Measurements from ENCODE around the gene POLRMT.
"Not testable (repeated sequence)": the region's sequence is repeated elsewhere in the genome, so short reads cannot be mapped to it uniquely, and the experiment has no call there.

POLRMT gene

GRCh38 chr19:588093-588740 is 45.1 kb downstream of the POLRMT start:
- H3K9me3 Mint-ChIP-seq = no peaks in the 10 kb centered on the region
- H3K36me3 Mint-ChIP-seq (ENCODE audit: low read depth) = peaks cover 7% of the 10 kb centered on the region
- peaks cover 74% of the 10 kb centered on the region for H3K27me3 Mint-ChIP-seq
- no peak overlapping the region for H3K4me3 Mint-ChIP-seq
- peaks cover 11% of the 10 kb centered on the region for H3K4me1 Mint-ChIP-seq (ENCODE audit: low read depth)
- H3K27ac Mint-ChIP-seq = no peak overlapping the region
- intact Hi-C loops (cut with micrococcal nuclease) = loop anchor here (5.0 kb wide), 1 partner anchor 144 kb away; no protein-coding TSS in a partner anchor

GRCh38 chr19:585551-586110 is 47.7 kb downstream of the POLRMT start:
- H3K4me1 Mint-ChIP-seq (ENCODE audit: low read depth) = peaks cover 11% of the 10 kb centered on the region
- no peak overlapping the region for H3K4me3 Mint-ChIP-seq
- no peak overlapping the region for H3K27ac Mint-ChIP-seq
- H3K36me3 Mint-ChIP-seq (ENCODE audit: low read depth) = peaks cover 31% of the 10 kb centered on the region
- intact Hi-C loops (cut with micrococcal nuclease) = loop anchor here (5.0 kb wide), 1 partner anchor 147 kb away; no protein-coding TSS in a partner anchor
- H3K27me3 Mint-ChIP-seq = peaks cover 50% of the 10 kb centered on the region
- H3K9me3 Mint-ChIP-seq = no peaks in the 10 kb centered on the region

DNA sequence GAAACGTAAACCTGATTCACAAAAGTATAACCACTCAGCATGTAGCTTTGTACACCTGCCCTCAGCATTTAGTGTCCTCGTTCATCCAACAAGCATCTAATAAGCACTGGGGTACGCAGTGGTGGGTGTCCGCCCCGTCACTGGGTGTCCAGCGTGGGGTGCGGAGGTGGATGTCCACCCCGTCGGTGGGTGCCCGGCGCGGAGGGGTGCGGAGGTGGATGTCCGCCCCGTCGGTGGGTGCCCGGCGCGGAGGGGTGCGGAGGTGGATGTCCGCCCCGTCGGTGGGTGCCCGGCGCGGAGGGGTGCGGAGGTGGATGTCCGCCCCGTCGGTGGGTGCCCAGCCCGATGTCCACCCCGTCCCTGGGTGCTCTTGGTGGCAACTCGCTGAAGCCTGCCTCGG is 48.2 kb downstream of the POLRMT start:
- H3K27ac Mint-ChIP-seq, H3K4me3 Mint-ChIP-seq, H3K9me3 Mint-ChIP-seq: not testable (repeated sequence)
- peaks cover 45% of the 10 kb centered on the region for H3K27me3 Mint-ChIP-seq
- peaks cover 11% of the 10 kb centered on the region for H3K4me1 Mint-ChIP-seq (ENCODE audit: low read depth)
- intact Hi-C loops (cut with micrococcal nuclease) = loop anchor here (5.0 kb wide), 1 partner anchor 147 kb away; no protein-coding TSS in a partner anchor
- peaks cover 36% of the 10 kb centered on the region for H3K36me3 Mint-ChIP-seq (ENCODE audit: low read depth)

- intact Hi-C loops (cut with micrococcal nuclease) = loop anchor here (5.0 kb wide), 1 partner anchor 148 kb away; no protein-coding TSS in a partner anchor
- H3K27ac Mint-ChIP-seq = no peak overlapping the region
- no peak overlapping the region for H3K4me3 Mint-ChIP-seq
- peaks cover 45% of the 10 kb centered on the region for H3K27me3 Mint-ChIP-seq
- H3K9me3 Mint-ChIP-seq = no peaks in the 10 kb centered on the region
- peaks cover 11% of the 10 kb centered on the region for H3K4me1 Mint-ChIP-seq (ENCODE audit: low read depth)
- peaks cover 43% of the 10 kb centered on the region for H3K36me3 Mint-ChIP-seq (ENCODE audit: low read depth)
Observed at GRCh38 chr19:584240-585001, 48.9 kb downstream of the POLRMT start.

DNA sequence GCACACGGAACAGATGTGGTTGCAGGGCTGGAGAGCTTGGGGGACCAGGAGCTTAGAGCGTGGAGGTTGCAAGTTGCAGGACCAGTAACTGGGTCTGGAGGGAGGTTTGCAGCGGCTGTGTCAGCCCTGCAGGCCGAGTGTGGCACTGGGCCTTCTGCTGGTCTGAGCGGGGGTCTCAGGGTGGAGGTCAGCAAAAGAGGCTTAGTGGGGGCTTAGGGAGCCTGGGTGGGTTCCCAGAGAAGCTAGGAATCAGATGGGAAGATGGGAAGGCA is 49.4 kb downstream of the POLRMT start:
- Mint-ChIP-seq H3K36me3 (ENCODE audit: low read depth) (peaks cover 48% of the 10 kb centered on the region), H3K4me3 (no peak overlapping the region), H3K27me3 (peaks cover 41% of the 10 kb centered on the region), H3K4me1 (ENCODE audit: low read depth) (peaks cover 11% of the 10 kb centered on the region), H3K27ac (no peak overlapping the region), H3K9me3 (no peaks in the 10 kb centered on the region)
- intact Hi-C loops (cut with micrococcal nuclease) = no loop called here

DNA sequence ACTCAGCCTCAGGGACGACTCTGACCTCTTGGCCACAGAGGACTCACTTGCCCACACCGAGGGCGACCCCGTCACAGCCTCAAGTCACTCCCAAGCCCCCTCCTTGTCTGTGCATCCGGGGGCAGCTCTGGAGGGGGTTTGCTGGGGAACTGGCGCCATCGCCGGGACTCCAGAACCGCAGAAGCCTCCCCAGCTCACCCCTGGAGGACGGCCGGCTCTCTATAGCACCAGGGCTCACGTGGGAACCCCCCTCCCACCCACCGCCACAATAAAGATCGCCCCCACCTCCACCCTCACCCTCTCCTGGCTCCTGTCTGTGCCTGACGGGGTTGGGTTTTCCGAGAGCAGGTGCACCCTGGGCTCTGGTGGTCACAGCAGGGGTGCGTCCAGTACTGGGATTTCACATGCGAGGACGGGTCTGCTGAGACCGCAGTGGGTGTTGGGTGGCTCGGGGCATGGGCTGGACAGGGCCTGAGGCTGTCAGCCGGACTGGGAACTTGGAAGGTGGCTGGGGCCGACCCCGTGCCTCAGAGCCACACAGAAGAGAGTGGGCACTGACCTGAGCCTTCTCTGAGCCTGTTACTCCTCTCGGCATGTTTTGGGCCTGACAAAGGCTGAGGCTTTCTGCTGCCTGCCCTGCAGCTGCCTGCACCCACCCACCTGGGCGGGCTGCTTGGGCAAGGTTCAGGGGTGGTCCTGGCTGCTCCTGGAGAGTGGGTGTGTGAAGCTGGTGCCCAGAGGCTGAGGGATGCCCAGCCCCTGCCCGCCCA is 50.0 kb downstream of the POLRMT start:
- H3K4me3 Mint-ChIP-seq = no peak overlapping the region
- peaks cover 11% of the 10 kb centered on the region for H3K4me1 Mint-ChIP-seq (ENCODE audit: low read depth)
- H3K27me3 Mint-ChIP-seq = peaks cover 35% of the 10 kb centered on the region
- intact Hi-C loops (cut with micrococcal nuclease) = no loop called here
- no peaks in the 10 kb centered on the region for H3K9me3 Mint-ChIP-seq
- peaks cover 54% of the 10 kb centered on the region for H3K36me3 Mint-ChIP-seq (ENCODE audit: low read depth)
- H3K27ac Mint-ChIP-seq = no peak overlapping the region

- intact Hi-C loops (cut with micrococcal nuclease) = no loop called here
Observed at GRCh38 chr19:582497-583197, 50.7 kb downstream of the POLRMT start.

GRCh38 chr19:581399-582111 is 51.8 kb downstream of the POLRMT start:
- intact Hi-C loops (cut with micrococcal nuclease) = no loop called here
- Mint-ChIP-seq H3K27ac (no peak overlapping the region), H3K9me3 (no peaks in the 10 kb centered on the region), H3K4me3 (no peak overlapping the region), H3K36me3 (ENCODE audit: low read depth) (peaks cover 72% of the 10 kb centered on the region), H3K27me3 (peaks cover 18% of the 10 kb centered on the region), H3K4me1 (ENCODE audit: low read depth) (peaks cover 25% of the 10 kb centered on the region)

More at GRCh38 chr19:582497-583197, 50.7 kb downstream of the POLRMT start:
- no peak overlapping the region for H3K4me3 Mint-ChIP-seq
- no peaks in the 10 kb centered on the region for H3K9me3 Mint-ChIP-seq
- H3K4me1 Mint-ChIP-seq (ENCODE audit: low read depth) = peaks cover 14% of the 10 kb centered on the region
- peaks cover 61% of the 10 kb centered on the region for H3K36me3 Mint-ChIP-seq (ENCODE audit: low read depth)
- H3K27me3 Mint-ChIP-seq = peaks cover 28% of the 10 kb centered on the region
- H3K27ac Mint-ChIP-seq = no peak overlapping the region

- Mint-ChIP-seq H3K27me3 (peaks cover 8% of the 10 kb centered on the region), H3K9me3 (no peaks in the 10 kb centered on the region), H3K4me3 (no peak overlapping the region), H3K36me3 (ENCODE audit: low read depth) (peaks cover 82% of the 10 kb centered on the region), H3K4me1 (ENCODE audit: low read depth) (peaks cover 37% of the 10 kb centered on the region), H3K27ac (no peak overlapping the region)
- intact Hi-C loops (cut with micrococcal nuclease) = no loop called here
Observed at GRCh38 chr19:580274-580835, 53.0 kb downstream of the POLRMT start.

GRCh38 chr19:579842-580155 is 53.5 kb downstream of the POLRMT start:
- H3K27me3 Mint-ChIP-seq = peaks cover 5% of the 10 kb centered on the region
- no peak overlapping the region for H3K4me3 Mint-ChIP-seq
- intact Hi-C loops (cut with micrococcal nuclease) = no loop called here
- H3K27ac Mint-ChIP-seq = no peak overlapping the region
- H3K36me3 Mint-ChIP-seq (ENCODE audit: low read depth) = peaks cover 82% of the 10 kb centered on the region
- H3K9me3 Mint-ChIP-seq = no peaks in the 10 kb centered on the region
- peaks cover 42% of the 10 kb centered on the region for H3K4me1 Mint-ChIP-seq (ENCODE audit: low read depth)

- Mint-ChIP-seq H3K4me1 (ENCODE audit: low read depth) (peaks cover 47% of the 10 kb centered on the region), H3K9me3 (no peaks in the 10 kb centered on the region), H3K27me3 (peaks cover 3% of the 10 kb centered on the region), H3K4me3 (no peak overlapping the region), H3K36me3 (ENCODE audit: low read depth) (peaks cover 82% of the 10 kb centered on the region), H3K27ac (no peak overlapping the region)
- intact Hi-C loops (cut with micrococcal nuclease) = no loop called here
Observed at GRCh38 chr19:579111-579841, 54.1 kb downstream of the POLRMT start.

Data from dendritic cell treated with granulocyte-macrophage colony-stimulating factor and Interleukin-4, amounts not matched to agents 40 ng/mL and 50 ng/mL, for 4 days (primary cell).